Measurements from ENCODE around the gene PTP4A2.
"Not testable (repeated sequence)": the region's sequence is repeated elsewhere in the genome, so short reads cannot be mapped to it uniquely, and the experiment has no call there.

PTP4A2 gene

DNA sequence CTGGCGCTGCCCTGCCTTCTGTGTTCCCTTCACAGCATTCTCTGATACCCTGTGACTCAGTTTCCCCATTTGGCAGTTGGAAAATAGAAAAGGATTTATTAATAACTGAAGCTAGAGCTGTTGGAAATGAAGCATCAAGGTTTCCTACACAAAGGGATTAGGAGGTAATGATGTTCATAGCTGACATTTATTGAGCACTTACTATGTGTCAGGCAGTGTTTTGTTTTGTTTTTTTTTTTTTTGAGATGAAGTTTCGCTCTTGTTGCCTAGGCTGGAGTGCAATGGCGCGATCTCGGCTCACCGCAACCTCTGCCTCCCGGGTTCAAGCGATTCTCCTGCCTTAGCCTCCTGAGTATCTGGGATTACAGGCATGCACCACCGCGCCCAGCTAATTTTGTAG lies 7.5 kb upstream of the PTP4A2 start:
- not testable (repeated sequence) for DNase-seq

DNA sequence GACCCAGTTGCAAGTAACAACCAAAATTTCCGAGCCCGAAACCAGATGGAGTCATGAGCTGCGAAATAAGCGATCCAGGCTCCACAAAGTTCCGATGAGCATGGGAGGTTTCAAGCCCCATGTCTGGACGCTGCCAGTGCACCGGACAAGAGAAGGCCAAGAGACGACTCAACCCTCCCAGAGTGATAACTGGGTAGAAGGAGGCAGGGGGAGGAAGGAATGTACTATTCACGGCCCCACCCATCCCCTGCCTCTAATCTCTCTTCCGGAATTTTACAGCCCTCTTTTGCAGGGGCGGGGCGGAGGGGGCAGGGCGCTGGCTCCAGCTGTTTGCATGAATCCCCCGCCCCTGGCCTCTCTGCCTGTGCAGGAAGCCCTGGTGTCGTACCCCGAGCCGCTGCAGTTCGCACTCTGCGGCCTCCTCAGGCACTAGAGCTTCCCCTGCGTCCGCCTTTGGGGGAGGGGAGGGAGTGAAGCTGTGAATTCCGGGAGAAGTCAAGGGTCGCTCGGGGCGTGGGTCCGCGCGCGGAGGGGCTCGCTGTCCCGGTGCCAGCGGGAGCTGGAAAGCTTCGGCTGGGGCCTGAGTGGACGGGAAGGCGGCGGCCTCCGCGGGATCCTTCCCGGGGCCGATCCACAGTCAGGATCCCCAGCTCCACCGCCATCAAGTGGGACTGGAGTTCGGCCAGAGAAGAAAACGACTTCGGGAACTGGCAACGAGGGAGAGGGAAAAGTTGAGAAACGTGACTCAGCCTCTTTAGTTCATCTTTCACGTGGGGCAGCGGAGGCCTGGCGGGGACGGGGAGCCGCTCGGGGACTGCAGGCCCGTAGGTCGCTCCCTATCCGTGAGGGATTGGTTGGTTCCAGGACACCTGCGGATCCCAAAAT lies 6.3 kb upstream of the PTP4A2 start:
- DNase-seq, result no peak

DNA sequence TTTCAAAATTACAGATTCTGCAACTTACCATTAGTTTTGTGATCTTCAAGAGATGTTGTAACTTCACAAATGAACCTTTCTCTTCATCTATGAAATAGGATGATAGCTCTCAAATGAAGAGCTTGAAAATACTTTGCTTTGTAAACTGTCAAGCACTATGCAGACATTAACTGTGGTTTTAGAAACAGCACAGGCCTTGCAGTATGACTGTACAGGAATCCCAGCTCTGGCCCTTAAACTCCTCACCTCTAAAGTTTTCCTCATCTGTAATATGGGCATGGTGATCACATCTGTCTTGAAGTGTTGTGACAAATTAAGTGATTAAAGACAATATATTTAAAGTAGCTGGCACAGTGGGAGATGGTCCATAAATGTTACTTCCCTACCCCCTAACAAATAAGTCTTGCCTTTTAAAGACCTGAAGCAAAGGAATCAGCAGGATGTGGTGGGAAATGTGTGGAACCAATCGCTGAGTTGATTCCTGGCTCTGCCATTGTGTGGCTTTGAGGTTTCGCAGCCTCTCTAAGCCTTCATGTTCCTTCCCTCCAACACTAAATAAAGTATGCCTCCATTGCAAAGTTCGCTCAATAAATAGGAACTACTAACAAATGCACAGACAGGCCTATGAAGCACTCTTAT lies 5.5 kb upstream of the PTP4A2 start:
- no peak for DNase-seq

DNA sequence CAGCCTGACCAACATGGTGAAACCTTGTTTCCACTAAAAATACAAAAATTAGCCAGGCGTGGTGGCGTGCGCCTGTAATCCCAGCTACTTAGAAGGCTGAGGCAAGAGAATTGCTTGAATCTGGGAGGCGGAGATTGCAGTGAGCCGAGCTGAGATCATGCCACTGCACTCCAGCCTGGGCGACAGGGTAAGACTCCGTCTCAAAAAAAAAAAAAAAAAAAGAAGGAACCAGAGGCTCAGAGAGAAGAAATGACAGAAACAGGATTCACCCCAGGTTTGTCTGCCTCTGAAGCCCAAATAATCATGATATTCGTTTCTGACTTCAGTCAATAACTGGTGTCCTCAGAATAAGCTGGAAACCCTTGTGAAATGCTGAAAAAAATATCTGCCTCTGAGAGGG lies 3.9 kb upstream of the PTP4A2 start:
- not testable (repeated sequence) for DNase-seq

DNA sequence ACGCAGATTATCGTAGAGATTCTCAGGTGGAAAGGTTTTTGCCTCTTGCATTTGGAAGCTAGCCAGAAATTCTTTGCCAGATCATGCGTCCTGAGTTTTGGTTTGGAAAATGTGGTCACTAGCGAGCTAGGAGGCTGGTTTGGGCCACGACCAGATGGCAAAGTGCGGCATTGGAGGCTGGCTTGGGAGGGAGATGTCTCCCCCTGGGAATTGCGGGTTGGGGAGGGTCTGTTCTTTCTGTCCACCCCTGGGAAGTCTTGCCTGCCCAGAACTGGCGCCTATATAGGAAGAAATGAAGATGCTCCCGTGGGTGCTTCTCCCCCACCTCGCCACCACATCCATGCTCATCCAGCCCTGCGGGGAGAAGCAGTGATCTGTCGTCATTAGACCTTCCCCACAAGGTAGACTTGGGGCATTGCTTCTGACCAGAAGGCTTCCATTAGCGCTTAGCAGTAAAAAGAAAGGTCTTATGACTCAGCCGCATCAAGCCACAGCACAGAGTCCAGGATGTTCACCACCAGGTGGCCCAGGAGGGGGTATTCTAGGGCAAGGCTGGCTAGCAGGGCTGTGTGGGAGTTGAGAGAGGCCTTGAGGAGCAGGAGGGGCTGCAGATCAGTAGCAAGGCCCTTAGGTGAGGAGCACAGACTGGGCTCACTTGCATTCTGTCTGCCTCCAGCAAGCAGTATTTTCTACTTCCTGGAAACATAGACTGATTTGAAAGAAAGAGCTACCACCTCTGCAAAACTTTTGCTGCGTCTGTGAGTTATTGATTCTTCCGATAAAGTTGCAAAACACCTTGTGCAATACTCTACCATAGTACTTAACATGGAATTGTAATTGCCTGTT lies 1.5 kb upstream of the PTP4A2 start:
- DNase-seq, result peak; percentile 46

DNA sequence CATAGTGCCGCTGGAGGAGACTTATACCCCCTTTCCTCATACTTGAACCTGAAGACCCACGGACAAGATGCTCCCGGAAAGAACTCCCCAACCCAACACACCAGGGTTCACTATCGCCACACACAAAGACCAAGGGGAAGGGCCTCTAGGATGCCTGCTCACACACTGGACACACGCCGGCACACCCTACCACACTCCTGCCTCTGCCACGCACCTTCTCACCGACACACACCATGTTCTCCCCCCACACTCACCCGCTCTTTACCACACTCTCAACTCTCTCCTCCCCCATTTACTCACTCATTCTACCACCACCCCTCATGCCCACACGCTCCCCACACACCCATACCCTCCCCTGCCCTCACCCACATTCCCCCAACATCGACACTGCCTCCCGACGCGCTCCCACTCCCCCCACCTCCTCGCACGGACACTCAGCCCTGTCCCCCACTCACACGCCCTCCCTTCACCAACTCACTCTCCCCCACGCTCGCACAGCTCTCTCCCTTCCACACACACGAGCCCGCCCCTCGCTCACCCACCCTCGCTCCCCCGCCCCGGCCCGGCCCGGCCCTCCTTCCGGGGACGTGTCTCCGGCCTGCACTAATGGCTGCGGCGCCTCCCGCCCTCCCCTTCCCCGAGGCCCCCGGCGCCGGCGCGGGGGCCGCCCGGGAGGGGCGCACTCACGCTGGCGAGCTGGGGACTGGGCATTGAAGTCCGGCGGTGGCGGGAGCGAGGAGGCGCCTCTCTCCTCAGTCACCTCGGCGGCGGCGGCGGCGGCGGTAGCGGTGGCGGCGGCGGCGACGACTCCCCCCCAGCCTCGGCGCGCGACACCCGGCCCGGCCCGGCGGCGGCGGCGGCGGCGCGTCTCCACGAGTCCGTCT lies 626 bp downstream of the PTP4A2 start:
- DNase-seq, result no peak

DNA sequence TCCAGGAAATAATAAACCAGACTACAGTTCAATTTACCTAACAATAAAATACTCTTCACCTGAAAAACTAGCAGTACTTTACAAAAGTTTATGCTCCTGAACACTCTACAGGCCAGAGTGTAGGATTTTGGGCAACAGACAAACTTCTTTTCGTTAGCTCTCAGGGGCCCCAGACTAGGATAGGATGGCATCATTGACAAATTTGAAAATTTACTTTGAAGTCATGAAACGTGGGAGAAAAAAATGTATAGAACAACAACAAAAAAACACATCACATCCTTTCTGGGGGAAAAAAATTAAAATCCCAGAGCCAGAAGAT lies 1.2 kb downstream of the PTP4A2 start:
- DNase-seq, result no peak

DNA sequence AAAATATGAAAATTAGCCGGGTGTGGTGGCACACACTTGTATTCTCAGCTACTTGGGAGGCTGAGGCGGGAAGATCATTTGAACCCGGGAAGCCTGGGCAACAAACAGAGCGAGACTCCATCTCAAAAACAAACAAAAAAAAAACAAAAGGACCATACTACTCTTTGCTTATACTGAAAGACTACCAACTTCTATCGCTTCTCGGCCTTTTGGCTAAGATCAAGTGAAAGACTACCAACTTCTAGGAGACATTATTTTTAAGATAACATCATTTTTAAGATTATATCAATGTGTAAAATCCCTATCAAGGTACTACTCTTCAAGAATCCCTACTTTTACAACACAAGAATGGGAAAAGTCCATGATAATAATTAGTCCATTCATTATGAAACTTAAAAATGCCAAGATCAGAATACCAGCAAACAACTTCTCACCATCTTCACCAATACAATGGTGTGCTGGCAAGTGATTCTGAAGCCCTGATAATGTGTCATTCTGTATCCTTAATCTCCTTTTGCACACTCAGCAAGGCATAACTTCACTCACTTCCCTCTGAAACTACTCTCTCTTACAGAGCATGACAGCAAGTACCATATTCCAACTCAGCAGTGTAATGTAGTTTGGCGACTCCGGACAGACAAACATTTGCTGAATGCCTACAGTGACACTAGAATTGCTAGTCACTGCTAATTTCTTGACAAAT lies 1.7 kb downstream of the PTP4A2 start:
- no peak for DNase-seq

DNA sequence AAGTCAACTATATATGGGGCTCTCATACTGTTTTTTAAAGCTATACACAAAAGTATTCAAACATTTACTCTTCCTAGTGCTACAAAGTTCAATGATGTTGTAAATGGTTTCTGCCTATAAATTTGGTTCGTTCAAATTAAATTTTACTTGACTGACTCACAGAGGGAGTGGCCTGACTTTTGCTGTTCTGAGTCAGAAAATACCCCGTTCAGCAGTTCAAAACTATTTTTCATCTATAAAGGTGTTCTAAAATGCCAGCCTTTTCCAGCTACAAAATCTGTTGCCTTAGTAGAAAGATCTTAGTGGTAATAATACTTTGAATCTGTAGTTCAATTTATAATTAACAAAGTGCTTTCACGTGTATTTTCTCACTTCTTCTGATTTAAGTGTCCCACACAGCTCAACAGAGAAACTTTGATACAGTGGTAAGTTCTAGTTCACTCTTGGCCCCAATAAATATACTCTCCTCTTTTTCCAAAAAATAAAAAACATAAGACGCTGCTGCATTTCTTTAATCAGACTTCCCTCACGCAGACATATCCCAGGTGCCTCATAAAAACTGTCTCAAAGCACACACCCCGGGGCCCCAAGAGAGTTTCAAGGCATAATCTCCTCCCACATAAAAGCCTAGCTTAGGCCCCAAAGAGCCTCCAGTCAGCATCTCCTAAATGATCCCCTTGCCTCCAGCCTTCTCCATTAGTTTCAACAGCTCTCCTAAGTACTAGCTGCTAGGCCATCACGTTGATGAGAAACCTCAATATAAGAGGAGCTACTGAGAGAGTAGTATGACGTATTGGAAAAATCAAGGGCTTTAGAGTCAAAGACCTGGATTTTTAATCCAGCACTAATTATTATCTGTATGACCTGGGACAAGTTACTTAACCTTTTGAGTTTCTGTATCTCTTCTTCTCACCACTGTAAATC lies 3.2 kb downstream of the PTP4A2 start:
- no peak for DNase-seq

DNA sequence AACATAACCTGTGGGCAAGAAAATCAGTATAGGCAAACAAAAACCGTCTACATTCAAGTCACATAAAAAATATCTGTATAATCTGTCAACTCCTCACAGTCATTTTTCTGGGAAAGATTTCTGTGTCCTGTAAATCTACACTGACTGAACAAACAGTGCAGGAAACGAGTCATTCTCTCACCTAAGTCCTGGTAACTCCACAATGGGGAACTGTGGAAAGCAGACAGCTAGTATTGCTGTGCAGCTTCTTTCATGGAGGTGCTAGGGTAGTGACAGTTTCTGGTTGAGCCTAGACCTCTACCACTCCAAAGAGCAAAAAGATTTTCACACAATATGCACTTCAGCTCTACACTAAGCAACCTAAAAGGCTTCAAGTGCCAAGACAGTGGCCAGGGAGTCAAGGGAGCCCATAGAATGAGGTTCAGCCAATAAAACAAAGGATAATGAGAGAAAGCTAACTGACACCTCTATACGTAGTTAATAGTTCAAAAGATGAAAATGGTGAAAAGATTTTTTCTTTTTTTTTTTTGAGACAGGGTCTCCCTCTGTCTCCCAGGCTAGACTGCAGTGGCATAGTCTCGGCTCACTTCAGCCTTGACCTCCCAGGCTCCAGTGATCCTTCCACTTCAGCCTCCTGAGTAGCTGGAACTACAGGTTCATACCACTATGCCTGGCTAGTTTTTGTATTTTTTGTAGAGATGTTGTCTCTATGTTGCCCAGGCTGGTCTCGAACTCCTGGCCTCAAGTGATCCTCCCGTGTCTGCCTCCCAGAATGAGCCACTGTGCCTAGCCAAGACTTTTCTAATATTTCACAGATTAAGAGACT lies 5.5 kb downstream of the PTP4A2 start:
- DNase-seq, result no peak

DNA sequence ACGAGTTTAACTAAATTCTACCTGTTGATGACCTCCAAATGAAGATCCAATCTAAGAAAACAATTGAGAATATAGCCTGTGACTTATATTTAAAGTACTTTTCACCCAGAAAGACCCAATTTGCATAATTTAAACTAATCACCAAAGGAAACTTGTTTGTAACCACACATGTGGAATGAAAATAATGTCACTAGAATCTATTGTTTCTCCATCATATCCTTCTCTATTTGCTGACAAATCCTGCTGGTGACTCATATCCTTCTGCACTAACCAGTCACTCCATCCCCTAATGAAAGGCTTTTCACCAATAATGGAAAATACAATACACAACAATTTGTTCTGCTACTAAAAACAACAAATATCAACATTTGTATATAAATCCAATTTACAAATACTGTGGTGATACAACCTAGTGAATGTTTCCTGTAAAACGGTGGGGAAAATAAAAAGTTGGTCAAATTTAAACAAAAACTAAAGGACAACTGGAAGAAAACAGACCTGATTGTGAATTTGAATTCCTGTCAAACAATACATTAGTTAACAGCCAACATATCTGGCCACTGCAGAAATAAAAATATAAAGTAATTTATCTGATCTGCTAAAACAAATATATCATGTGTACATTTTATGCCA lies 6.5 kb downstream of the PTP4A2 start:
- DNase-seq, result no peak

DNA sequence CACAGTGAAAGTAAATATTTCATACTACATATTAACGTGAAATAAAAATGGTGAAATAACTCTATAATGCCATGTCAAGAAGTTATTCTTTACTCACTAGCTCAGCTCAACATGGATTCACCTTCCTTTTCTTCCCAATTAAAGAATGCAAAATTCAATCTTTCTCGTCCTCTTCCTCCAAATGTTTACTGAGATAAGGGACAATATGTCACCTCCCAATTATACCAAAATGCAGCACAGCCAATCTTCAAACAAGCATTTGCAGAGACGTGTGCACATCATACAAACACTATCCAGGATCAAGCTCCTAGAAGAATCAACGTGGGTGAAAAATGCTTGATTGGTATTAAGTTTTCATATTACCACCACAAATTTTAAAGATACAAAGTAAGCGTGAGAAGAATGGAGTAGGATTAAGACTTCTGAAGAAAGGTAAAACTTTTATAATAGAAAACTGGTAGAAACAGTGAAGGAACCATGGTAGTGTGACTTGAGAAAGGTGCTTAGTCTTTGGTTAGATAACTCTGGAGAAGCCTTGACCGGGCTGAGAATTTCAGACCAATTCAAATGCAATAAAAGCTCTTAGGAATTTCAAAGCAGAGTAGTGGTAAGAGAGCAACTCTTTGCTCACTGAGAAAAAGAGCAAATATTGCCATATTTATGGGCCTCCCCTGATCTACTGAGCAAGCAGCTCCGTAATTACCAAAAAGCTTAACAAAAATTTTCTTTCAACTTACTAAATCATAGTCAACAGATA lies 7.2 kb downstream of the PTP4A2 start:
- no peak for DNase-seq

DNA sequence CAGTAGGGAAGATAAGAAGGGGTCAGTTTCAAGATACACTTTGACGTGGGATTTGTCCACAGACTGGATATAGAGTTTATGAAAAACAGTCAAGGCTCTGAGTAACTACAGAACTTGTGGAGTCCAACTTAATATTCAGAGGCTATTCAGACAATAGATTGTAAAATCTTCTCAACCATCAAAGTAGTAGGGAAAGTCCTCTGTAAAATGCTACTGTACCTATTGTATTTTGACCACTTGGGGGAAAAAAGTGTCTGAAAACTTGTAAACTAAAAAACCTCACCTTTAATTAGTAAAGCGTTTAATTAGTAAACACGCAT lies 10.5 kb downstream of the PTP4A2 start:
- DNase-seq, result no peak

DNA sequence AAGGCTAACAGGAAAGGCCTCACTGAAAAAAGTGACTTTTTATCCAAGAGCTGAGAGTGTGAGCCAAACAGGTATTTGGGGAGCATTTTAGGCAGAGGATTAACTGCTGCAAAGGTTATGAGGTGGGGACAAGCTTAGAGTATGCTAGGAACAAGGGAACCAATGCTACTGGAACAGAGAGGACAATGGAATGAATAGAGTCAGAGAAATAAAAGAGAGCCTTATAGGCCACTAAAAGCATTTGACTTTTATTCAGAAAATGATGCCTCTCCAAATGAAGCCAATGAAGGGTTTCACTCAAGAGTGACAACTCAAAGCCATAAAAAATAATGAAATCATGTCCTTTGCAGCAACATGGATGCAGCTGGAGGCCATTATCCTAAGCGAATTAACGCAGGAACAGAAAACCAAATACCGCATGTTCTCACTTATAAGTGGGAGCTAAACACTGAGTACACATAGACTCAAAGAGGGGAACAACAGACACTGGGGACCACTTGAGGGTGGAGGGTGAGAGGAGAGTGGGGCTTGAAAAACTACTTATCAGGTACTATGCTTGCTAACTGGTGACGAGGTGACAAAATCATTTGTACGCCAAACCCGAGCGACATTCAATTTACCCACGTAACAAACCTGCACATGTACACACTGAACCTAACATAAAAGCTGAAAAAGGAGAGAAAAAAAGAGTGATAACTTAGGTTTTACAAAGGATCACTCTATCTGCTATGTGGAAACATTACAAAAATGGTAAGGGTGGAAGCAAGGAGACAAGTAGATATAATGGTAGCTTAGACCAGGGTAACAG lies 11.1 kb downstream of the PTP4A2 start:
- no peak for DNase-seq

DNA sequence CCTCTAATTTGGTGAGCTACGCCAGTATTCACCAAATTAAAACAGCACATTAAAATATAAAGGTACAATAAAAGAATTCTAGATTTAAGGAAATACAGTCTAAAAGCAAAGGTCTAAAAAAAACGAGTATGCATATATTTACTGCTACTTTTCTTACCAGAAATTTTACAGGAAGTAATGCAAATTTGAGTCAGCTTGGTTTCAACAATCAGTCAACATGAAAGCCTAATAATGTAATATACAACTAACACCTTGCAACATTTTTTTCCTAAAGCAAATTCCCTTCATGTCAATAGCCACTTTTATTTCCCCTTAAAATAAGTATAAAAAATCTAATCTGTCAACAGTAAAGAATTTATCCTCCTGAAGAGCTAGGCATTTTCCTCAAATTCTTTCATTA lies 11.9 kb downstream of the PTP4A2 start:
- no peak for DNase-seq

DNA sequence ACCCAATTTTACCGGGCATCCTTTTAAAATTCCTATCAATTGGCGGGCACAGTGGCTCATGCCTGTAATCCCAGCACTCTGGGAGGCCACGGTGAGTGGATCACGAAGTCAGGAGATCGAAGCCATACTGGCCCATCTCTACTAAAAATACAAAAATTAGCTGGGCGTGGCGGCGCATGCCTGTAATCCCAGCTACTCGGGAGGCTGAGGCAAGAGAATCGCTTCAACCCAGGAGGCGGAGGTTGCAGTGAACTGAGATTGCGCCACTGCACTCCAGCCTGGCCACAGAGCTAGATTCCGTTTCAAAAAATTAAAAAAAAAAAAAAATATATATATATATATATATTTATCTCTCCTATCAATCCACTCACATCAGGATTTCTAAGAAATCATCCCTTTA lies 12.3 kb downstream of the PTP4A2 start:
- DNase-seq, result not testable (repeated sequence)

DNA sequence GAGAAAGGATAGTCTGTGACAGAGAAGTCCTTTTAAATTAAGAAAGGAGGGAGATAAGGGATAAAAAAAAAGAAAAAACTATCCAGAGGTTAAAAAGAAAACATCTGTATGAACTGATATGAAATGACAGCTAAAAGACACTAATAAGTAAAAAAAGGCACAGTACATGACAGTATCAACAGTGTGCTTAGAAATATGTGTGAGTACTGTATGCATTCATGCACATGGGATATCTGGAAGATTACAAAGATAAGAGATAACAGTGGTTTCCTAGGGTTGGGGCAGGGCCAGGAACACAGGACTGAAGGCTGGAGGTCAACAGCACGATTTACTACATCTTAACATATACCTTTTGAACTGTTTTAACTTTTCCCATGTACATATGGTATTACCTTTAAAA lies 13.3 kb downstream of the PTP4A2 start:
- no peak for DNase-seq
